ENCODE results near the gene WWC2. TPM values are rescaled to one million over a fixed set of nuclear protein-coding genes. Genes with fewer than 3 reads are reported as not detected.

The WWC2 gene
- total RNA-seq, 1 experiment from 2014 or later: 82.8 TPM

DNA sequence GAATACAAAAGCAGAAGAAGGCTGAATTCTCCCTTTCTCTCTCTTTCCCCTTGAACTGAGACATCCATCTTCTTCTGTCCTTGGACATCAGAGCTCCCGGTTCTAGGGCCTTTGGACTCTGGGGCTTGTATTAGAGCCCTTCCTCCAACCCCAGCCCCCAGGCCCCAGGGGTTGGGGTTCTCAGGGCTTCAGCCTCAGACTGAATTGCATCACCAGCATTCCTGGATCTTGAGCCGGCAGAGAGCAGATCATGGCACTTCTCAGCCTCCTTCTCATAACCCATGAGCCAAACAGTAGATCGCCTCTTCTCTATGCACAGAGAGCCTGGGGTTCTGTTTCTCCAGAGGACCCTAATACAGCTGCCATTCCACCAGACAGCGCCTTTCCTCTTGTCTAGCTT is 248.5 kb downstream of the WWC2 start:
- ChIA-PET POLR2A (ENCODE audit: low non-redundant PET) (no interaction called here), CTCF (no interaction called here)
- H3K4me3 ChIP-seq (ENCODE audit: low read depth, low read length, poor library complexity, severe bottlenecking): no peak overlapping the region
- no peaks in the 10 kb centered on the region for H3K9me3 ChIP-seq (ENCODE audit: low read depth, low read length, poor library complexity, severe bottlenecking)
- intact Hi-C loops (cut with micrococcal nuclease; ENCODE audit: unreplicated experiment): no loop called here
- no peaks in the 10 kb centered on the region for H3K36me3 ChIP-seq (ENCODE audit: insufficient read depth, low read length, poor library complexity, severe bottlenecking)
- no peaks in the 10 kb centered on the region for H3K4me1 ChIP-seq (ENCODE audit: insufficient read depth, low read length, poor library complexity, severe bottlenecking)
- no TSS peak for BruUV-seq (replicated peaks)
- no peak for TF ChIP-seq EZH2 (IDR thresholded peaks at IDR 0.05; ENCODE audit: borderline replicate concordance, low read depth, low read length, poor library complexity, severe bottlenecking)
- TF ChIP-seq, protein P1, sequence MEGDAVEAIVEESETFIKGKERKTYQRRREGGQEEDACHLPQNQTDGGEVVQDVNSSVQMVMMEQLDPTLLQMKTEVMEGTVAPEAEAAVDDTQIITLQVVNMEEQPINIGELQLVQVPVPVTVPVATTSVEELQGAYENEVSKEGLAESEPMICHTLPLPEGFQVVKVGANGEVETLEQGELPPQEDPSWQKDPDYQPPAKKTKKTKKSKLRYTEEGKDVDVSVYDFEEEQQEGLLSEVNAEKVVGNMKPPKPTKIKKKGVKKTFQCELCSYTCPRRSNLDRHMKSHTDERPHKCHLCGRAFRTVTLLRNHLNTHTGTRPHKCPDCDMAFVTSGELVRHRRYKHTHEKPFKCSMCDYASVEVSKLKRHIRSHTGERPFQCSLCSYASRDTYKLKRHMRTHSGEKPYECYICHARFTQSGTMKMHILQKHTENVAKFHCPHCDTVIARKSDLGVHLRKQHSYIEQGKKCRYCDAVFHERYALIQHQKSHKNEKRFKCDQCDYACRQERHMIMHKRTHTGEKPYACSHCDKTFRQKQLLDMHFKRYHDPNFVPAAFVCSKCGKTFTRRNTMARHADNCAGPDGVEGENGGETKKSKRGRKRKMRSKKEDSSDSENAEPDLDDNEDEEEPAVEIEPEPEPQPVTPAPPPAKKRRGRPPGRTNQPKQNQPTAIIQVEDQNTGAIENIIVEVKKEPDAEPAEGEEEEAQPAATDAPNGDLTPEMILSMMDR (conservative IDR thresholded peaks at IDR 0.05; ENCODE audit: low read depth, low read length): no peak
- no peak overlapping the region for H3K27ac ChIP-seq (ENCODE audit: low read depth, low read length, poor library complexity, severe bottlenecking)
- H3K27me3 ChIP-seq (replicated peaks; ENCODE audit: insufficient read depth, low read depth, low read length, poor library complexity): no peaks in the 10 kb centered on the region
- no peak for DNase-seq (ENCODE audit: low spot score)

DNA sequence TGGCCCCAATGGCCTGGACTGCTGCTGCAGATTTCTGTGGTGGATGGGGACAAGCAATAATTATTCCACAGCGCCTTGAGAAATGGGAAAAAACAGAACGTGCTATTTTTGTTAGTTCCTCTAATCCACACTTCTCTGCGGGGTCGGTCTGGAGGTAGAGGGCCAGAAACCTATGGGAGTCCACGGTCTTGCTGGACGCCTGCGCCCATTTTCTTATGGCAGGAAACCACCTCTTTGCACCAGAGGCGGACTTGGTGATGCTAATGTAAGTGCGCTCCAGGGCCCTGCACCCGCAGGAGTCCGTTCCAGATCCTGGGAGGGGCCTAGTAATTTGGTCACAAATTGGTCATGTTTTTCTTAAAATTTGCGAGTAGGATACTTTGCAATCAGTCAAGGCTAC is 249.1 kb downstream of the WWC2 start:
- intact Hi-C loops (cut with micrococcal nuclease; ENCODE audit: unreplicated experiment): no loop called here
- ChIA-PET CTCF (no interaction called here), POLR2A (ENCODE audit: low non-redundant PET) (no interaction called here)
- Histone ChIP-seq H3K36me3 (ENCODE audit: insufficient read depth, low read length, poor library complexity, severe bottlenecking) (no peaks in the 10 kb centered on the region), H3K27me3 (replicated peaks; ENCODE audit: insufficient read depth, low read depth, low read length, poor library complexity) (no peaks in the 10 kb centered on the region), H3K4me3 (ENCODE audit: low read depth, low read length, poor library complexity, severe bottlenecking) (no peak overlapping the region), H3K27ac (ENCODE audit: low read depth, low read length, poor library complexity, severe bottlenecking) (no peak overlapping the region), H3K4me1 (ENCODE audit: insufficient read depth, low read length, poor library complexity, severe bottlenecking) (no peaks in the 10 kb centered on the region), H3K9me3 (ENCODE audit: low read depth, low read length, poor library complexity, severe bottlenecking) (no peaks in the 10 kb centered on the region)
- TF ChIP-seq, protein P1 (conservative IDR thresholded peaks at IDR 0.05; ENCODE audit: low read depth, low read length): no peak
- TF ChIP-seq EZH2 (IDR thresholded peaks at IDR 0.05; ENCODE audit: borderline replicate concordance, low read depth, low read length, poor library complexity, severe bottlenecking): no peak
- BruUV-seq (replicated peaks): no TSS peak
- DNase-seq (ENCODE audit: low spot score): no peak

DNA sequence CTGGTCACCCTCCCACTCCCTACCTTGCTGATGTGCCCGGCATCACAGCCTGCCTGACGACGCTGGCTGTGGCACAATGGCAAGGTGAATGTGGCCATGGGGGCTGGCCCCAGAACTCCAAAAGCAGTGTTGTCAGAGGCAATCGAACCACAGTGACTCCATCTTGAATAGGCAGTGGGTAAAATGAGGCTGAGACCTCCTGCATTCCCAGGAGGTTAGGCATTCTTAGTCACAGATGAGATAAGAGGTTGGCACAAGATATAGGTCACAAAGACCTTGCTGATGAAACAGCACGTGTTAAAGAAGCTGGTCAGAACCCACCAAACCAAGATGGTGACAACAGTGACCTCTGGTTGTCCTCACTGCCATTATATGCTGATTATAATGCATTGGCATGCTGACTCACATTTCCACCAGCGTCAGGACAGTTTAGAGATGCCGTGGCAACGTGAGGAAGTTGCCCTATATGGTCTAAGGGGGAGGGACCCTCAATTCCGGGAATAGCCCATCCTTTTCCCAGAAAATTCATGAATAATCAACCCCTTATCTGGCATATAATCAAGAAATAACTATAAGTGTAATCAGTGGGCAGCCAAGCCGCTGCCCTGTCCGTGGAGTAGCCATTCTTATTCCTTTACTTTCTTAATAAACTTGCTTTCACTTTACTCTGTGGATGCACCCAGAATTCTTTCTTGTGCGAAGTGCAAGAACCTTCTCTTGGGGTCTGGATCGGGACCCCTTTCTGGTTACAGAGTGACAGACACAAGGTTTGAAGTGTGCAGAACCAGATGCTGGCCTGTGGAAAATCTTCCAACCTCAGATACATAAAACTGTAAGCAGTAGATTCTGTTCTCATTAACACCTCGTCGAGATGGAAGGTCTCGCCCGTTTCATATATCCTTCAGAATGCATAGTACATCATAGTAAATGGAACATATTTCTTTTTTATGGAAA is 249.9 kb downstream of the WWC2 start:
- TF ChIP-seq, protein P1 (conservative IDR thresholded peaks at IDR 0.05; ENCODE audit: low read depth, low read length): no peak
- no peak for TF ChIP-seq EZH2 (IDR thresholded peaks at IDR 0.05; ENCODE audit: borderline replicate concordance, low read depth, low read length, poor library complexity, severe bottlenecking)
- no peak for DNase-seq (ENCODE audit: low spot score)
- POLR2A ChIA-PET (ENCODE audit: low non-redundant PET): no interaction called here
- H3K9me3 ChIP-seq (ENCODE audit: low read depth, low read length, poor library complexity, severe bottlenecking): no peaks in the 10 kb centered on the region
- no peak overlapping the region for H3K4me3 ChIP-seq (ENCODE audit: low read depth, low read length, poor library complexity, severe bottlenecking)
- no peaks in the 10 kb centered on the region for H3K36me3 ChIP-seq (ENCODE audit: insufficient read depth, low read length, poor library complexity, severe bottlenecking)
- CTCF ChIA-PET: no interaction called here
- H3K27me3 ChIP-seq (replicated peaks; ENCODE audit: insufficient read depth, low read depth, low read length, poor library complexity): no peaks in the 10 kb centered on the region
- no peaks in the 10 kb centered on the region for H3K4me1 ChIP-seq (ENCODE audit: insufficient read depth, low read length, poor library complexity, severe bottlenecking)
- intact Hi-C loops (cut with micrococcal nuclease; ENCODE audit: unreplicated experiment): no loop called here
- no peak overlapping the region for H3K27ac ChIP-seq (ENCODE audit: low read depth, low read length, poor library complexity, severe bottlenecking)
- BruUV-seq (replicated peaks): no TSS peak
